Thyroid gland (tissue), 4 donors: ENCODE results near the gene TUBB. TPM values are rescaled to one million over a fixed set of nuclear protein-coding genes. Genes with fewer than 3 reads are reported as not detected.

Source experiments
- DNase-seq, 2 donors: peaks; one replicate each; pipeline ENCODE4 v3.0.0-alpha.2; 2019
- H3K27ac ChIP-seq, 3 donors: fragments of 200-600 bp; sonication (generic); 1 replicate in 2 of 3; 2 replicates in 1 of 3; pipeline ENCODE4 v1.5.1; 2016 to 2019; ENCODE audit warnings: mild to moderate bottlenecking in 1 of 3, moderate library complexity in 1 of 3
- H3K27me3 ChIP-seq: fragments of 200-600 bp; sonication (generic); one replicate; pipeline ENCODE4 v1.5.1; 2019
- H3K36me3 ChIP-seq, 2 donors: fragments of 200-600 bp; sonication (generic); one replicate each; pipeline ENCODE4 v1.5.1; 2016 to 2019
- H3K4me1 ChIP-seq, 2 donors: fragments of 200-600 bp; sonication (generic); one replicate each; pipeline ENCODE4 v1.5.1; 2017 to 2019
- H3K4me3 ChIP-seq, 3 donors: fragments of 200-600 bp; sonication (generic); replicated peaks in 1 of 3; 1 replicate in 2 of 3; 2 replicates in 1 of 3; pipeline ENCODE4 v1.5.1; 2016; ENCODE audit warnings: mild to moderate bottlenecking in 1 of 3
- H3K9me3 ChIP-seq: fragments of 200-600 bp; sonication (generic); one replicate; pipeline ENCODE4 v1.5.1; 2017
- CTCF ChIP-seq, 6 experiments: fragments of 200-600 bp in 3 of 6; fragments of 450-650 bp in 3 of 6; sonication (generic) in 3 of 6; IDR thresholded peaks; one replicate each; pipeline ENCODE4 v1.5.1; 2016 to 2019; ENCODE audit warnings: antibody characterized with exemption in 6 of 6, mild to moderate bottlenecking in 2 of 6, inconsistent platforms in 1 of 6, moderate library complexity in 1 of 6
- POLR2A ChIP-seq, 2 donors: fragments of 450-650 bp; IDR thresholded peaks; one replicate each; pipeline ENCODE4 v1.6.1; 2017; ENCODE audit warnings: antibody characterized with exemption in 2 of 2, mild to moderate bottlenecking in 2 of 2, moderate library complexity in 1 of 2
- WGBS, 2 donors: methylation state at CpG; one replicate each; pipeline ENCODE4 v1.1.5; 2017; 5-methylcytosine and 5-hydroxymethylcytosine counted together
- intact Hi-C: fragments of 100-400 bp; cut with DNase I; formaldehyde crosslinking; loops from one replicate; pipeline ENCODE4 v1.15.1; 2023
- total RNA-seq, 4 donors: library from RNA; depleted of rRNA; stranded (reverse); fragments of >200 nt; gene quantifications; one replicate each; pipeline ENCODE4 v1.2.3, GENCODE V29; 2016

The TUBB gene
- total RNA-seq, 4 donors from 2014 or later, result 162 to 441 (median 269) TPM

DNA sequence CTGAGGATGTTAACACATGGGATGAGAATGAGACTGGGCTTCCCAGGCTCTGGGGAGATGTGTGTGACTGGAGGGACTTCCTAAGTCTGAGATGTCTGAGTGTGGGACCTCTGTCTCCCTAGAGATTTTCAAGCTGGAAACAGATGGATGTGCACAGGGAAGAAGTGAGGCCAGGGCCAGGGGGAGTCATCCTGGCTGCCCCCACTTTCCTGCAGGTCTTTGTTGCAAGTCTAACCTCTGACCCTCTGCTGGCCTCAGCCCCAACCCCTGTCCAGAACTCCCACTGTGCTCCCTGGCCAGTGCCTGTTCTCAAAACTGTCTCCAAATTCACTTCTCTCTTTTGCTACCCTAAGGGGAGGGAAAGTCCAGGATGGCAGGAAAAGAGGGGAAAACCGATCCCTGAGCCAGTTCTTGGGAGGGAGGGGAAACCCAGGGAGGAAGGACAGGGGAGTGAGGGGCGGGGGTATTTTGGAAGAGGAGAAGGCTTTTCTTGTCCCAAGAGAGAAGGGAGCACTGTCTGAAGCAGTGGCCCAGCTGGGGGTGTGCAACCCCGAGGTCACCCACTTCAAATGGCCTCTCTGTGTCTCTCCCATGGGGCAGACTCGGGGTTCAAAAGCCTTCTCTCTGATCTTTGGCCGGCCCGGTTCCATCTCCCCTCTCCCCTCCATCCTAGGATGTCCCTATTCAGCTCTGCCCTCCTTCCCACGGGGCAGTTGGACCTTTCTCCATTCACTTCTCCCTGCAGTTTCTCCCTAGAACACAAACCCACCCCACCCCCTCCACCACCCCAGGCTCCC lies 36.8 kb upstream of the TUBB start:
- Histone ChIP-seq H3K36me3 (no peaks in the 10 kb centered on the region), H3K4me1 (peaks cover 20 to 48% of the 10 kb centered on the region in 2 donors), H3K27ac (peak overlapping the region; percentile 60 to 98 (median 93)), H3K9me3 (no peaks in the 10 kb centered on the region), H3K4me3 (peak overlapping the region in 2 of 3 donors; percentile 14 to 81), H3K27me3 (no peaks in the 10 kb centered on the region)
- TF ChIP-seq POLR2A (IDR thresholded peaks at IDR 0.05) (no peak), CTCF (IDR thresholded peaks at IDR 0.05) (no peak)
- DNase-seq, result no peak
- intact Hi-C loops, result no loop called here
- WGBS, 2 donors, result 40 to 42% methylated on average over 7 of the region's 7 CpGs

- no peaks in the 10 kb centered on the region for H3K36me3 ChIP-seq
- no peak for DNase-seq
- peak overlapping the region in 1 of 3 donors; percentile 81 for H3K4me3 ChIP-seq
- peak overlapping the region; percentile 60 to 98 (median 93) for H3K27ac ChIP-seq
- 46 to 68% methylated on average over 2 of the region's 2 CpGs for WGBS, 2 donors
- H3K9me3 ChIP-seq, result no peaks in the 10 kb centered on the region
- intact Hi-C loops, result no loop called here
- H3K4me1 ChIP-seq, result peaks cover 20 to 53% of the 10 kb centered on the region in 2 donors
- H3K27me3 ChIP-seq, result no peaks in the 10 kb centered on the region
- no peak for TF ChIP-seq CTCF (IDR thresholded peaks at IDR 0.05)
These were observed 36.2 kb upstream of the TUBB start for GRCh38 chr6:30683980-30684338.

DNA sequence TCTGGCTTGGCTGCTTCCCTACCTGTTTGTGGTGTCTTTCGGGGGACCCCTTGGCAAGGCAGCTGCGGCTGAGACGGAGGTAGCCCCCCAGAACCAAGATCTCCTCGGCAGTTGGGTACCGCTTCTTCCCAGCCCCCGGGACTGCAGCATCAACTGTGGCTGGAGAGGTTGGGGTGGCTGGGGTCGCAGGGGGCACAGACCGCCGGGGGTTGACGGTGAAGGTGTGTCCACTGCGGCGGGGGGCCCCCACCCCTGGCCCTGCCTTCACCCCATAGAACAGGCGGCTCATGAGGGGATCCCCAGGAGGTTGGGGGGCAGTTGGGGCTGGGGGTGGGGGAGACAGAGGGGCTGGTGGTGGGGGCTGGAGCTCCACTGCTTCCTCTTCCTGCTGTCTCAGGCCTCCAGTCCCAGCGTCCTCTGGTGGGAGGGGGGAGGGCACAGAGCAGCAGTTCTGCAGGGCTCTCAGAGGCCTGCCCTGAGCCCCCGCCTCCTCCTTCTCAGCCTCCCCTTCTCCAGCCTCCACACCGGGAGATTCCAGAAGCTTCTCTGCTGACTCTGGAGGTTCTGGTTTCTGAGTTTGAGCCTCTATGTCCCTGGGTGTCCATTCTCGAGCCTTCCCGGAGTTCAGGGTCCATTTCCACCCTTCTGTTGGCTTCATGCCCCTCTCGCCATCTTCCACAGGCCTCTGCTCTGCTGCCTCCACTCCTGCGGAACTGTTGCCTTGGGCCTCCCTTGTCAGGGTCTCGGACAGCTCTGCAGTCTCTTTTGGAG lies 35.6 kb upstream of the TUBB start:
- Histone ChIP-seq H3K27me3 (no peaks in the 10 kb centered on the region), H3K4me1 (peaks cover 20 to 52% of the 10 kb centered on the region in 2 donors), H3K4me3 (peak overlapping the region in 1 of 3 donors; percentile 81)

GRCh38 chr6:30685157-30686008 lies 34.8 kb upstream of the TUBB start:
- H3K36me3 ChIP-seq, result no peaks in the 10 kb centered on the region
- intact Hi-C loops, result no loop called here
- H3K27ac ChIP-seq, result peak overlapping the region; percentile 93 to 98 (median 95)
- H3K4me1 ChIP-seq, result peaks cover 24 to 52% of the 10 kb centered on the region in 2 donors
- H3K4me3 ChIP-seq, result peak overlapping the region in 1 of 3 donors; percentile 81
- H3K9me3 ChIP-seq, result no peaks in the 10 kb centered on the region
- 60 to 67% methylated on average over 28 to 29 of the region's 29 CpGs for WGBS, 2 donors
- TF ChIP-seq CTCF (IDR thresholded peaks at IDR 0.05), result no peak
- TF ChIP-seq POLR2A (IDR thresholded peaks at IDR 0.05), result no peak
- DNase-seq, result no peak
- no peaks in the 10 kb centered on the region for H3K27me3 ChIP-seq

More for the DNA sequence above, 35.6 kb upstream of the TUBB start:
- intact Hi-C loops, result no loop called here
- Histone ChIP-seq H3K27ac (peak overlapping the region; percentile 93 to 98 (median 95)), H3K9me3 (no peaks in the 10 kb centered on the region), H3K36me3 (no peaks in the 10 kb centered on the region)
- no peak for DNase-seq
- no peak for TF ChIP-seq CTCF (IDR thresholded peaks at IDR 0.05)
- no peak for TF ChIP-seq POLR2A (IDR thresholded peaks at IDR 0.05)
- 50 to 68% methylated on average over 13 to 19 of the region's 21 CpGs for WGBS, 2 donors
